ENCODE data around the gene ELF5.

Gene ELF5

GRCh38 chr11:34490304-34490703 lies 23.3 kb downstream of the ELF5 start:
- no peak for DNase-seq

GRCh38 chr11:34488855-34489557 lies 24.6 kb downstream of the ELF5 start:
- DNase-seq, result no peak

GRCh38 chr11:34487430-34487829 lies 26.2 kb downstream of the ELF5 start:
- DNase-seq, result no peak

GRCh38 chr11:34483106-34483874 lies 30.3 kb downstream of the ELF5 start:
- DNase-seq, result no peak

- DNase-seq, result no peak
These were observed 32.3 kb downstream of the ELF5 start for GRCh38 chr11:34481307-34481706.

GRCh38 chr11:34480314-34480713 lies 33.3 kb downstream of the ELF5 start:
- DNase-seq, result no peak

GRCh38 chr11:34478845-34479663 lies 34.5 kb downstream of the ELF5 start:
- DNase-seq, result no peak

GRCh38 chr11:34476849-34477248 lies 36.7 kb downstream of the ELF5 start:
- DNase-seq, result no peak

GRCh38 chr11:34475656-34476055 lies 37.9 kb downstream of the ELF5 start:
- DNase-seq, result no peak

GRCh38 chr11:34473603-34474169 lies 39.9 kb downstream of the ELF5 start:
- no peak for DNase-seq

- DNase-seq, result peak; percentile 36
These were observed 45.3 kb downstream of the ELF5 start for GRCh38 chr11:34468209-34468841.

GRCh38 chr11:34466802-34467488 lies 46.6 kb downstream of the ELF5 start:
- no peak for DNase-seq

GRCh38 chr11:34464591-34465051 lies 49.0 kb downstream of the ELF5 start:
- no peak for DNase-seq

GRCh38 chr11:34461215-34461614 lies 52.4 kb downstream of the ELF5 start:
- DNase-seq, result no peak

- DNase-seq, result no peak
These were observed 53.3 kb downstream of the ELF5 start for GRCh38 chr11:34460278-34460677.

- DNase-seq, result no peak
These were observed 54.0 kb downstream of the ELF5 start for GRCh38 chr11:34459507-34460162.

GRCh38 chr11:34458525-34458924 lies 55.1 kb downstream of the ELF5 start:
- no peak for DNase-seq

- DNase-seq, result no peak
These were observed 56.0 kb downstream of the ELF5 start for GRCh38 chr11:34457607-34458006.

- DNase-seq, result no peak
These were observed 59.1 kb downstream of the ELF5 start for GRCh38 chr11:34454308-34455032.

- DNase-seq, result no peak
These were observed 62.5 kb downstream of the ELF5 start for GRCh38 chr11:34451053-34451452.

GRCh38 chr11:34449013-34449412 lies 64.6 kb downstream of the ELF5 start:
- DNase-seq, result no peak

All from CD4-positive, alpha-beta T cell treated with Interleukin-12 subunit alpha and Interleukin-12 subunit beta, for 1 hour (primary cell).